GM18867 (cell line): Measurements from ENCODE around the gene CEP63.

Experiments
- ATAC-seq: cut with Tn5 transposase; IDR thresholded peaks from one replicate; pipeline ENCODE4 v1.9.1; 2021; ENCODE audit warnings: mild to moderate bottlenecking, moderate library complexity; ENCODE audit not compliant: unreplicated experiment

The CEP63 gene

GRCh38 chr3:134485718-134486576 is at the start of gene CEP63, which contains the start of gene ANAPC13:
Gene CEP63 (plus strand): TSS chr3:134486057. CDS start chr3:134495321, 9,264 bp downstream.
Gene ANAPC13 (minus strand): TSS chr3:134485985. CDS start chr3:134482904, 3,081 bp downstream.
- peak; percentile 82 for ATAC-seq

- ATAC-seq: no peak
Observed at GRCh38 chr3:134437211-134437752, 48.6 kb upstream of the CEP63 start.

- no peak for ATAC-seq
Observed at GRCh38 chr3:134441321-134441720, 44.5 kb upstream of the CEP63 start.

GRCh38 chr3:134441821-134442220 is 44.0 kb upstream of the CEP63 start:
- no peak for ATAC-seq

- ATAC-seq: no peak
Observed at GRCh38 chr3:134445095-134445494, 40.8 kb upstream of the CEP63 start.

- no peak for ATAC-seq
Observed at GRCh38 chr3:134445636-134446035, 40.2 kb upstream of the CEP63 start.

GRCh38 chr3:134446800-134447199 is 39.1 kb upstream of the CEP63 start:
- ATAC-seq: no peak

- ATAC-seq: no peak
Observed at GRCh38 chr3:134447351-134447750, 38.5 kb upstream of the CEP63 start.

GRCh38 chr3:134448664-134449063 is 37.2 kb upstream of the CEP63 start:
- ATAC-seq: no peak

GRCh38 chr3:134449277-134449676 is 36.6 kb upstream of the CEP63 start:
- ATAC-seq: no peak

GRCh38 chr3:134449951-134450350 is 35.9 kb upstream of the CEP63 start:
- no peak for ATAC-seq

- no peak for ATAC-seq
Observed at GRCh38 chr3:134453631-134454030, 32.2 kb upstream of the CEP63 start.

- no peak for ATAC-seq
Observed at GRCh38 chr3:134457376-134458074, 28.3 kb upstream of the CEP63 start.

- no peak for ATAC-seq
Observed at GRCh38 chr3:134458406-134458945, 27.4 kb upstream of the CEP63 start.

GRCh38 chr3:134459562-134459961 is 26.3 kb upstream of the CEP63 start:
- ATAC-seq: no peak

- ATAC-seq: no peak
Observed at GRCh38 chr3:134460965-134461364, 24.9 kb upstream of the CEP63 start.

GRCh38 chr3:134462331-134462941 is 23.4 kb upstream of the CEP63 start:
- ATAC-seq: no peak

- ATAC-seq: no peak
Observed at GRCh38 chr3:134463676-134464063, 22.2 kb upstream of the CEP63 start.

GRCh38 chr3:134464064-134464688 is 21.7 kb upstream of the CEP63 start:
- no peak for ATAC-seq

- ATAC-seq: no peak
Observed at GRCh38 chr3:134464689-134465365, 21.0 kb upstream of the CEP63 start.
